ENCODE data around the gene ZBTB39. TPM values are rescaled to one million over a fixed set of nuclear protein-coding genes. Genes with fewer than 3 reads are reported as not detected.

Gene ZBTB39
- total and polyA plus RNA-seq, 2 of the 8 experiments (the other 6 are each of a cell fraction or from before 2014, with no cell fraction given), result 19.3 to 25.0 TPM

DNA sequence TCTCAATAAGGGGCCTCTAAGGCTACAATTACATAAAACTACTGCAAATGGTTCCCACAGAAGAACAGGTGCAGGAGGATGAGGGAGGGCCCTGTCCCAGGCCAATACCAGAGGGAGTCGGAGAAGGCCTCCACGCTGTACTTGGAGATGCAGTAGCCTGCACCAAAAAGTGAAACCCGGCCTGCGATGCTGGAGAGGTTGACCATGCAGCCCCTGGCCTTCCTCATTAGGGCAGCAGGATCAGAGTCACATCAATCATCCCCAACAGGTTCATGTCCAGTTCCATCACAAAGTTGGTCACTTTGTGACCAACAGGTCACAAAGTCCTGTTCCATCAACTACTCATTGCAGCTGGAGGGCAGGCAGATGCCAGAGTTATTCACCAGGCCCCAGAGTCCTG is 23.0 kb downstream of the ZBTB39 start (continued):
- TF ChIP-seq CHD7 (IDR thresholded peaks at IDR 0.05; ENCODE audit: insufficient replicate concordance, low read length) (no peak), YY1 (IDR thresholded peaks at IDR 0.05; ENCODE audit: low read depth, low read length) (no peak), SP2 (IDR thresholded peaks at IDR 0.05; ENCODE audit: low read length) (no peak), TAF1 (IDR thresholded peaks at IDR 0.05; ENCODE audit: low read depth, low read length) (no peak)

All from H1 (cell line).